GM13977 (cell line): ENCODE data around the gene IGFBPL1.

Experiments used
- DNase-seq: peaks from one replicate; pipeline ENCODE4 v3.0.0; 2012; ENCODE audit warnings: low spot score
- in situ Hi-C: fragments of 300-500 bp; cut with MboI; formaldehyde crosslinking; loops from one replicate; pipeline ENCODE4 v1.12.0; 2022; ENCODE audit warnings: low sequenced_read_pairs, low pct_unique_long_range_greater_than_20kb, mixed read lengths, inconsistent platforms; ENCODE audit not compliant: unreplicated experiment
- TF ChIP-seq, protein P1 (sequence below): IDR thresholded peaks from 2 replicates; pipeline ENCODE4 v1.5.1; 2012; ENCODE audit warnings: mild to moderate bottlenecking, control low read depth; ENCODE audit not compliant: insufficient read depth; ENCODE audit errors: extremely low read depth, missing control alignments

Gene IGFBPL1

DNA sequence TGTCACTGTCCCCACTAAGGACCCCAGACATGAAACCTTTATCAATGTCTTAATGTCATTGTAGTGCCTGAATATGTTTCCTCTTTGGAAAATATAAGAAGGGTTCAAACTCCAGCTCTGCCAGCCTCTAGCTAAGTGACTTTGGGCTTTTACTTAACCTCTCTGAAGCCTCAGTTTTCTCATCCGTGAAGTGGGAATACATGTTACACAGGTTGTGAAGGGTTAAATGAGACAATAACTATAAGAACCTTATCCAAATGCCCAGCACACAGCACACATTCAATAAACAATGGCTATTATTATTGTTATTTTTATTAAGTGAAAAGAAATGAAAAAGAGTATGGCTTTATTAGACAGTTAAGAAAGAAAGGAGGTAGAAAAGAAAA, 15.7 kb upstream of the IGFBPL1 start:
- TF ChIP-seq, protein P1, sequence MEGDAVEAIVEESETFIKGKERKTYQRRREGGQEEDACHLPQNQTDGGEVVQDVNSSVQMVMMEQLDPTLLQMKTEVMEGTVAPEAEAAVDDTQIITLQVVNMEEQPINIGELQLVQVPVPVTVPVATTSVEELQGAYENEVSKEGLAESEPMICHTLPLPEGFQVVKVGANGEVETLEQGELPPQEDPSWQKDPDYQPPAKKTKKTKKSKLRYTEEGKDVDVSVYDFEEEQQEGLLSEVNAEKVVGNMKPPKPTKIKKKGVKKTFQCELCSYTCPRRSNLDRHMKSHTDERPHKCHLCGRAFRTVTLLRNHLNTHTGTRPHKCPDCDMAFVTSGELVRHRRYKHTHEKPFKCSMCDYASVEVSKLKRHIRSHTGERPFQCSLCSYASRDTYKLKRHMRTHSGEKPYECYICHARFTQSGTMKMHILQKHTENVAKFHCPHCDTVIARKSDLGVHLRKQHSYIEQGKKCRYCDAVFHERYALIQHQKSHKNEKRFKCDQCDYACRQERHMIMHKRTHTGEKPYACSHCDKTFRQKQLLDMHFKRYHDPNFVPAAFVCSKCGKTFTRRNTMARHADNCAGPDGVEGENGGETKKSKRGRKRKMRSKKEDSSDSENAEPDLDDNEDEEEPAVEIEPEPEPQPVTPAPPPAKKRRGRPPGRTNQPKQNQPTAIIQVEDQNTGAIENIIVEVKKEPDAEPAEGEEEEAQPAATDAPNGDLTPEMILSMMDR: no peak
- in situ Hi-C loops: no loop called here

DNA sequence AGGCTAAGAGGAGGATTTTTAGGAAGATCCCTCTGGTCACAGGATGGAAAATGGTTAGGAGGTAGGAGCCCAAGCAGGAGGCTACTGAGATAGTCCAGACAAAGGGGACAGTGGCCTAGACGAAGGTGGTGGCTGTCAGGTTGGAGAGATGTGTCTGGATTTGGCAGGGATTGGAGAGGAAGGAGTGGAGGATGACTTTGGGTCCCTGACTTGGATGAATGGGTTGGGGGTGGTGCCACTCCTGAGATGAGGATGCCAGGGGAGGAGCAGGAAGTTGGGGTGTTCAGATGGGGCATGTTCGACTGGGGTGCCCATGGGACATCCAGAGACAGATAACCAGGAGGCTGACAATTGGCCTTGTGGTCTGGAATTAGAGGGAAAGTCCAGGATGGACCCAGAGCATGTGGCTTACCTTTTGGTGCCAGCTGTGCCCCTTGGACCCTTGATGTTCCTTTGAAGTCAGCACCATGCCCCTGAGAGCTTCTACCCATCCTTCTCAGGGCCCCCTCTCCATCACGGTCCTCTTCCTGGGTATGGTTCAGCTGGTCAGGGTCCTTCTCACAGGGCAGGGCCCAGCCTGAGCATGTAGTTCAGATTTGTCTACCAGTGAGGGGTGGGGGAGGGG, 15.1 kb upstream of the IGFBPL1 start:
- no peak for DNase-seq
- TF ChIP-seq, protein P1: no peak
- in situ Hi-C loops: no loop called here

More for the DNA sequence above, 15.7 kb upstream of the IGFBPL1 start:
- no peak for DNase-seq

DNA sequence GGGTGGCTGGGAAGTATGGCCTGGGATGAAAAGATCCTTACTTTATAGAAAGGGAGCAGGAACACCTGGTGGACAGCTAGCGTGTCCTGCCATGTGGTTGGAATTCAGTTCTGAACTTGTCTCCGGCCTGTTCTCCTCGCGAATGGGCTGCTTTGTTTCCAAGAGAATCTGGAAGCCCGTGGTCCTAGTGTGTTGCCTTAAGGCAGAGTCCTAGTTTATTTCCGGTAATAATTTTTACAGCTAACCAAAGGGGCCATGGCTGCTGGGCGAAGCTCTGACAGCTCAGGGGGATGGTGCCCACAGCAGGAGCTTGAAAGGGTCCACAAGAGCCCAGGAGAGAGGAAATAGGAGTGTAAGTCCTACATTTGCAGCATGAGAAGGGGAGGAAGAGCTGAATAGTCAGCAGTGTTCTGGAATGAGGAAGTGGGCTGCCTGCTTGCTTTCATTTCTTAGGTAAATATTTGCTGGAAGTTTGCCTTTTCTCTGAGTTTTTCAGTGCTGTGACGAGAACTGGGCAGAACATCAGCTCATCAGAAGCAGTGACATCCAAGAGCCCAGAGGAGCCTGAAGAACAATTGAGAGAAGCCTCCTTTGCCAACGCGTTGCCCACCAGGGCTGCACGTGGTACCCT, 13.1 kb upstream of the IGFBPL1 start:
- in situ Hi-C loops: no loop called here
- no peak for DNase-seq
- TF ChIP-seq, protein P1: no peak

- in situ Hi-C loops: no loop called here
- TF ChIP-seq, protein P1: no peak
- DNase-seq: no peak
Observed at GRCh38 chr9:38436708-38437107, 12.5 kb upstream of the IGFBPL1 start.

DNA sequence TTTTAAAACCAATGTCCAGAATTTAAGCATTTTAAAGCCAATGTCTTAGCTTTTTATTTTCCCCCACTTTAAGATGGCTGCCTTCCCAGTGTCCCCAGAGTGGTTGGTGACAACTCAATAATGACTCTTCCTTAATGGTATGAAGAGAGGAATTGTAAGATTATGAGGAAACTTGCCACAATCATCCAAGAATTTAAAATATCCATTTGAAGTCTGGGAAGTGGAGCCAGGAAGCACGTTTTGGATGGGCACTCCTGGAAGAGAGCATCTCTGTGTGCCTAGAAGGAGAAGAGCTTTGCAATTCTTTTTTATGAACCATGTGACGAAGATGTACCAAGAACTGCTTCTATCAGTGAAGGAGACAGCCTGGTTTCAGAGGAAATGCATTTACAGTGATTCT, 11.3 kb upstream of the IGFBPL1 start:
- TF ChIP-seq, protein P1: no peak
- no peak for DNase-seq
- in situ Hi-C loops: no loop called here

- DNase-seq: no peak
- in situ Hi-C loops: no loop called here
Observed at GRCh38 chr9:38434853-38435252, 10.6 kb upstream of the IGFBPL1 start.

More at GRCh38 chr9:38434853-38435252, 10.6 kb upstream of the IGFBPL1 start:
- TF ChIP-seq, protein P1: no peak
